OCI-LY3 (cell line): ENCODE measurements around the gene ZSCAN22.

ENCODE experiments used
- EZH2phosphoT487 ChIP-seq: fragments of 200-600 bp; shearing (Covaris generic); IDR thresholded peaks from 2 replicates; pipeline ENCODE4 v1.6.1; 2018; ENCODE audit warnings: antibody characterized with exemption, mixed run types, low read depth
- TF ChIP-seq, protein P1 (sequence below): fragments of 200-600, 300-600 bp; sonication (generic); IDR thresholded peaks from 2 replicates; pipeline ENCODE4 v1.5.1; 2014; ENCODE audit warnings: antibody characterized with exemption, low read length, low read depth

GRCh38 chr19:58311345-58311865 lies 15.4 kb upstream of the ZSCAN22 start:
- TF ChIP-seq, protein P1, sequence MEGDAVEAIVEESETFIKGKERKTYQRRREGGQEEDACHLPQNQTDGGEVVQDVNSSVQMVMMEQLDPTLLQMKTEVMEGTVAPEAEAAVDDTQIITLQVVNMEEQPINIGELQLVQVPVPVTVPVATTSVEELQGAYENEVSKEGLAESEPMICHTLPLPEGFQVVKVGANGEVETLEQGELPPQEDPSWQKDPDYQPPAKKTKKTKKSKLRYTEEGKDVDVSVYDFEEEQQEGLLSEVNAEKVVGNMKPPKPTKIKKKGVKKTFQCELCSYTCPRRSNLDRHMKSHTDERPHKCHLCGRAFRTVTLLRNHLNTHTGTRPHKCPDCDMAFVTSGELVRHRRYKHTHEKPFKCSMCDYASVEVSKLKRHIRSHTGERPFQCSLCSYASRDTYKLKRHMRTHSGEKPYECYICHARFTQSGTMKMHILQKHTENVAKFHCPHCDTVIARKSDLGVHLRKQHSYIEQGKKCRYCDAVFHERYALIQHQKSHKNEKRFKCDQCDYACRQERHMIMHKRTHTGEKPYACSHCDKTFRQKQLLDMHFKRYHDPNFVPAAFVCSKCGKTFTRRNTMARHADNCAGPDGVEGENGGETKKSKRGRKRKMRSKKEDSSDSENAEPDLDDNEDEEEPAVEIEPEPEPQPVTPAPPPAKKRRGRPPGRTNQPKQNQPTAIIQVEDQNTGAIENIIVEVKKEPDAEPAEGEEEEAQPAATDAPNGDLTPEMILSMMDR = no peak
- TF ChIP-seq EZH2phosphoT487 = no peak
